HPDE6-E6E7 (cell line): ENCODE data around the gene PDCL3.

Source experiments
- DNase-seq: peaks from one replicate; pipeline ENCODE4 v3.0.0; 2011; ENCODE audit warnings: missing footprints; ENCODE audit errors: extremely low spot score

Gene PDCL3

DNA sequence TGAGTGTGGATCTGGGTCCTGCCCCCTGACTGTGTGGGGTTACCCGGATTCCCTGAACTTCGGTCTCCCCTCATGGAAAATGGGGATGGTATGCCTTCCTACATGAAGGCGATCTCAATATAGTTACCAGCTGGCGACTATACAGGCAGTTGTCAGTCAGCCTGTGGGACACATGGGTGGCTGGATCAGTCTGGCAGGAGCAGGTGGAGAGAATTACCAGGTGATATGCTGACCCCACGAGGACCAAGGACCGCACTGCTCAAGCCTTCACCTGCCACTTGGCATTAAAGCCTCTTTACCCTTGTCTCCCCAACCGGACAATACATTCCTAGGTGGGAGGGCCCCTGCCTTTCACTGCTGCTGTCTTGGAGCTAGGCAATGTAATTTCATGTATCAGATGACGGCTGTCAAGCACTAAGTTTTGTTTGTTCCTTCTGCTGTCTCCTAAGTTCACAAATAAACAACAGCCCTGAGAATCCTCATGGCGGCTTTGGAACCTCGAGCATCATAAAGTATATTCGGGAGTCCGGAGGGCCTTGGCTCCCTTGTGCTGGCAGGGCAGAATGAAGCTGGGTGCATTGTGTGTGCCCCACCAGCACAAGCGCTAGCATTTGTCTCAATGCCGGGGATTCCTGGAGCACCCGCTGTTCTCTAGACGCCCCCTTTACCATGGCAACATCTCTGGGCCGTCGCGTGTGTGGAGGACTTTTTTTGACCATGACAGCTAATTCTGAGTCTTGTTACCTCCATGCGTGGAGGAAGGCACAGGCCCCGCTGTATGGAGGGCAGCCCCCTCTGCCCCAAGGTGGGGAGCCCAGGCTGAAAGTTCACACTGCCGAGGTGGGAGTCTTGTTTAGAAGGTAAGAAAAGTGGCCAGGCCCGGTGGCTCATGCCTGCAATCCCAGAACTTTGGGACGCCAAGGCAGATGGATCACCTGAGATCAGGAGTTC is 48.6 kb downstream of the PDCL3 start:
- no peak for DNase-seq

DNA sequence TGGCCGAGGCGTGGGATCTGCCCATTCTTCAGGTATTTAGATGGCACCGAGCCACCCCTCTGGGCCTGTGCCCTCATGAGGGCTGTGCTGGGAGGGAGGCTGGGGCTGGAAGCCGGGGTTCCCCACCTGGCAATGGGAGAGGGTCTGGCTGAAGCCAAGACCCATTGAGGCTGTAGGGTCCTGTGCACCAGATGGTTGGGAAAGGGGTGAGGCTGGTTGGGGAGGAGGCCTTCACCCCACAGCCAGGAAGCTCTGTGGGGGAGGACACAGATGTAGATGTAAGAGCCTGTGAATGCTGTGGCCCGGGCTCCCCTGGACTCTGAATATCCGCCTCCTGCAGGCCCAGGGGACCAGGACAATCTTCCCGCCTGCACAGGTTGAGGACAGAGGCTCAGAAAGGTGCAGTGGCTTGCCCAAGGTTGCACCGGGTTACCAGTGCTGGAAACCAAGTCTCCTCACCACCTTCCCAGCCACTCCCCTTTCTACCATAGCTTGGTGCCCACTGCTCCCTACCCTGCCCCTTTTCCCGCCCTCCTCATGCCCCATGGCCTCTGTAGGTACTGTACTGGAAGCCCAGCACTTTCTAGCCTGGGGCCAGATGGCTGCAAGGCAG is 49.7 kb downstream of the PDCL3 start:
- no peak for DNase-seq

DNA sequence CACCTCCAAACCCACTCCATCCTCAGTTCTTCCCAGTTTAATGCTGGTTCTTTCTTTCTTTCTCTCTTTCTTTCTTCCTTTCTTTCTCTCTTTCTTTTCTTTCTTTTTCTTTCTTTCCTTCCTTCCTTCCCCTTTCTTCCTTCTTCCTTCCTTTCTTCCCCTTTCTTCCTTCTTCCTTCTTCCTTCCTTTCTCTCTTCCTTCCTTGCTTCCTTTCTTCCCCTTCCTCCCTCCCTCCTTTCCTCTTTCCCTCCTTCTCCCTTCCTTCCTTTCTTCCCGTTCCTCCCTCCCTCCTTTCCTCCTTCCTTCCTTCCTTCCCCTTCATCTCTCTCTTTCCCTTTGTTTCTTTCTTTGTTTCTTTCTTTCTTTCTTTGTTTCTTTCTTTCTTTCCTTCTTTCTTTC is 50.9 kb downstream of the PDCL3 start:
- DNase-seq = no peak

DNA sequence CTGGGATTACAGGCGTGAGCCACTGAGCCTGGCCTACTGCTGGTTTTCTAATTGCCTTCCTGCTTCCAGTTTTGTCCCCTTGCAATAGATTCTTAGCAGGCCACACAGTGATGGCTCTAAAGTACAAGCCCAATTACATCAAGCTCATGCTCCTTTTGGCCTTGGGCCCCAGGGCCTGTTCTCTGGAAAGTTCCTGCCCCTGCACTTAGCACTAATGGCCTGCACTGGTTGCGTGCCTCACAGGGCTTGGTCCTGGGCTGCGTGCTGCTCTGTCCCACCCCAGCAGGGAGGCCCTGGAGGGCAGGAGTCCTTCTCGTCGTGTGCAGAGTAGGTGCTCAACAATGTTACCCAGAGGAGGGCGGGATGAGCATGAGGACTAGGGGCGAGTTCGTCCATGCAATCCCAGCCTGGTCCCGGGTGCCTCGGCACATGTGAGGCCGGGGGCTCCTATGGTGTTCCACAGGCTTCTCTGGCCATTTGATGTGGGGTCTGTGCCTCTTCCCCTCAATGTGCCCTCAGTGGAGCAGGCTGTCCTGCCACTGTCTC is 51.7 kb downstream of the PDCL3 start:
- DNase-seq = no peak

DNA sequence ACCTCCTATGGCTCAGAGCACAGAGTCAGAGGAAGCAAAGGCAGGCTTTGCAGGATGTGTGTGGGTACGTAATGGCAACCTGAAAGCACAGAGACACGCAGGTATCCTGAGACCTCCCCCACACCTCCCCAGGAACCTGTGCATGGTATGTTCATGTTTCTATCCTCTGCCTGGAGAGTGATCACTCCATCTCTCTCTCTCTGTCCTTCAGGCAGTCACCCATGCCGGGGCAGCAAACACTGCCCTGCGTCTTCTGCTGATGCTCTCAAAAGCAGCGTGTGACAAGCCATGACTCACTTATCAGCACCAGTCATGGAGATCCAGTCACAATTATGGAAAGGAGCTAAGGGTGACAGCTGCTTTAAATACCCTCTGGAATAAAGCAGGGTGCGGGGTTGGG is 52.7 kb downstream of the PDCL3 start:
- no peak for DNase-seq

DNA sequence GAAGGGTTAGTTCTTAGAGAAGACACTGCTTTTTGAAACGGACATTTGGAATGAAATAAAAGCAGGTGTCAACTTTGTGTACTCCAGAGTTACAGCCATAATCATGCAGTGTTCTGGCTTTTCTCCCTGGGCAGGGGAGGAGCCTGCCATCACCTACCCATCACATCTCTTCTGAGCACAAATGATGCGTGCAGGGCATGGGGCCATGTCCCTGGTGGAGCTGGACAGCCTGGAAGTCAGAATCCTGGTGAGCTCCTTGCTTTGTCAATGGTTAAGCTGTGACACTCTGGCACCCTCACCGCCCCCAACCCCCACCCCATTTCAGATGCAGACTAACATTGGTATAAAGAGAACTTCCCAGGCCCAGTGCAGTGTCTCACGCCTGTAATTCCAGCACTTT is 53.1 kb downstream of the PDCL3 start:
- DNase-seq = no peak

DNA sequence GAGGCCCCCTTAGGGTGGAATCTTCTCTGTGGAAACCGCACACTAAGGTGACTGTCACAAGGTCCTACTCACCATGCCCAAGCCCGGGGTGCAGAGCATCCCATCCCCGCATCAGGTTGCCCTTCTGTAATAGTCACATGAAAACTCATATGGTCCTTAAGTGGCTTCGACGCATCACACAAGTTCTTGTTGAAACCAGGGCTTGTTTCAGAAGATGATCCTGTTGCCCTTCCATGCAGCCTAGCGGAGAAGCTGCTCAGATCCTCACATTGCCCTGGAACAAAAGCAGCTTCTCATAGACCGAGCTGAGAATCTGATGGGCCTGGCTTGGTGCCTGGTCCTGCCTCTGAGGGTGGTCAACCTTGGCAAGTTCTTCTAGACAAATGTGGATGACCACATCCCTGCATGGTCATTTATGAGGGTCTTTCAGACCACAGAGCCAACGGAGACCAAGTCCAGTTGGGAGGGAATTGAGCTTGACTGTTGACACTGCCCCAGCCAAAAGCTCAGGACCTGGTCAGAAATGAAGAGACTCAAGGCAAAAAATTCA is 54.1 kb downstream of the PDCL3 start:
- no peak for DNase-seq

DNA sequence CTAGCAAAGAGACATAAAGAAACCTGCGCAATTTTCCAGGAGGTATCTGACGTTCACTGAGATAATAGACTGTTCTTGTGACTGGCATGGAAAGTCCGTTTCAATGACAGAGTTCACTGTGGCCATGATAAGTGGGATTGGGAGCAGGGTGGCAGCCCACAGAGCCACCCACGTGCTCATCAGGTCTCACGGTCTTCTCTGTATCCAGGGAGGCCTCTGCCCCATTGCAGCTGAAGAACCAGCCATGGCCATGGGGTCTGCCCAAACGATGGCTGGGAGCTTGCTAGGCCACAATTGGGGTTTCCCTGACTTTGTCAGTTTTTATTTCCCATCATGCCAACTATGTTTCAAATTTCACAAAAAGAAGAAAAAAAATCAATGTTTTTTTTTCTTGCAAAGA is 57.2 kb downstream of the PDCL3 start:
- no peak for DNase-seq

DNA sequence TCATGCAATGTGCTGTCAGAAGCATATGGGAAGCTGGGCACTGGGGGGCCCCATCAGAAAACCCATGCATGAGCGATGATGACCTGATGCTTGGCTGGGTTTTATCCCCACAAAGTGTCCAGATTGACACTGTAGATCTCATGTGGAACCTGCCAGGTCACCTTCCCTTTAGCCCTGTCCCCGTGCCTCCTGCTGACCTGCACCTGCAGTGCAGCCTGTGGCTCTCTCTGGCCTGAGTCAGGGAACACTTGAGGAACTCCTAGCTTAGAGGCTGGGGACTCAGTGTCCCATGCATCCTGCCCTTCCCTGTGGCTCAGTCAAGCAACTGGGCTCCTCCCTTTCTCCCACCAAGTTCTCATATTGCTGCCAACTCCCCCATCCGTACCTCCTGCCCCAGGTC is 57.7 kb downstream of the PDCL3 start:
- DNase-seq = no peak

DNA sequence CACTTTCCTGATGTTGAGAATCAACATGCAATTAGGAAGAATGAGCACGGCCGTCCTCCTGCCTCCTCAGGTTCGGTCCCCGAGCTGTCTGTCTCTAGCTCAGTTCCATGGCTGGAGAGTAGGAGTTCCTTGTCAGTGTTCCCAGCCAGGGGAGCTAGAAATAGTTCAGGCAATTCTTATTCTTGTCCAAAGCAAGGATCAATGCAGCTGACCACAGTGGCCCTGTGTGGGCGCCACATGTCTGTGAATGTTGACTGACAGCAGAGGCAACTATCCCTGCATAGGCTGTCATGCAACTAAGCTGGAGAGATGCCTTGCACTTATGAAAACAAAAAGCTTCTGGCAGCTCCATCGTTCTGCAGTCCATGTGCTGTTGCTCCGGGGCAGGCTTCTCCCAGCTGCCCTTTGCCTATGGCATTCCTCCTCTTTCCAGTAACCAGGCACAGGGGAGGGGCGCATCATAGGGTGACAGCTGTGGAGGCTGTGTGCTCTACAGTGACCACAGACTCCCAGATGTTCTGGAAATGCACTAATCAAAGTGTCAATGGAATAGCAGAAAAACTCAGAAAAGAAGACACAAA is 58.7 kb downstream of the PDCL3 start:
- DNase-seq = no peak

DNA sequence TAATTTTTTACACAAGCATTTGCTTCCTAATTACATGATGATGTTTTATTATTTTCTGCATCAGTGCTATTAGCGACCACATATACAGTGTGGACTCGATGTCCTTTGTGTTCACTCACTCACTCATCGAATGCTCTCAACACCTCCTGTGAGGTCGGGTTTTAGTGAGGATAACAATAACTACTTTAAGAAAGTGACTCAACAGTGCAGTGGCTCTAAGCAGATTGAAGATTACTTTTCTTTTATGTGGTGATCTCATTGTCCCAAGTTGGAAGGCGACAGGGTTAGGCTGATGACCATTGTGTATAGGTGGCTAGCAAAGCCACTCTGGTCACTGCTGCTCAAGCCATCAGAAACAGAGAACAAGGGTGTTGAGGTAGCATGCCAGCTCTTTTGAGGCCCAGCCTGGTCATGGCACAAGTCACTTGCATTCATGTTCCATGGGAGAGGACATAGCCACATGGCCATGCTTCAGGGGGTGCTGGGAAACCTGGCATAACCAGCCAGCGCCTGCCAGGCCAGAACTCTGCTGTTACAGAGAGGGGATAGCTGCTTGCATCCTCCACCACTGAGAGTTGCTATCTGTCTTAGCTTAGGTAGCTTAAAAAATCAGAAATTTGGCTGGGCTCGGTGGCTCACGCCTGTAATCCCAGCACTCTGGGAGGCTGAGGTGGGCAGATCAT is 60.4 kb downstream of the PDCL3 start:
- DNase-seq = no peak

DNA sequence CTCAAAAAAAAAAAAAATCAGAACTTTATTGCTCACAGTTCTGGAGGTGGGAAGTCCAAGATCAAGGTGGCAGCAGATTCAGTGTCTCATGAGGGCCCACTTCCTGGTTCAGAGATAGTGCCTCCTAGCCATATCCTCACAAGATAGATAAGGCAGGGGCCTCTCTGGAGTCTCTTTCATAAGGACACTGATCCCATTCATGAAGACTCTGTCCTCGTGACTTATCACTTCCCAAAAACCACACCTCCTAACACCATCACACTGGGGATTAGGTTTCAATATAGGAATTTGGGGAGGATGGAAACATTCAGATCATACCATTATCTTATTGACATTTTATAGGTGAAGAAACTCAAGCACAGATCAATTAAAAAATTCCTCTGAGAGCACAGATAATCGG is 61.1 kb downstream of the PDCL3 start:
- DNase-seq = no peak

DNA sequence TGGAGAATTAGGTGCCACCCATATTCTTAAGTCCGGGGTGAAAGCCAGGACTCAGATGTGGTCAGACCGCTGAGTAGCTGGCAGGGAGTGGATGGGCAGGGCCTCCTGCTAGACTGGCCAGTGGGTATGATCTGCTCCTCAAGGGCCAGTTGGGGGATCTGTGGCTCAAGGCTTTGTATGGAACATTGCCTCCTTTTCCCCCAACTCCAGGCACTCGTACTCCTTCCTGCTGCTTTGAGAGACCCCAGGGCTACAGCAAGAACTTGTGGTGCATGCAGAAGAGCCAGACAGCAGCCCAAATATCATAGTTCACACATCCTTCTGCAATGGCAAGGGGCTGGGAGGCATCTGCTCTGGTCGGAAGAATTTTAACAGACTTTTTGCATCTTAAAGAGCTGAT is 61.7 kb downstream of the PDCL3 start:
- DNase-seq = no peak

DNA sequence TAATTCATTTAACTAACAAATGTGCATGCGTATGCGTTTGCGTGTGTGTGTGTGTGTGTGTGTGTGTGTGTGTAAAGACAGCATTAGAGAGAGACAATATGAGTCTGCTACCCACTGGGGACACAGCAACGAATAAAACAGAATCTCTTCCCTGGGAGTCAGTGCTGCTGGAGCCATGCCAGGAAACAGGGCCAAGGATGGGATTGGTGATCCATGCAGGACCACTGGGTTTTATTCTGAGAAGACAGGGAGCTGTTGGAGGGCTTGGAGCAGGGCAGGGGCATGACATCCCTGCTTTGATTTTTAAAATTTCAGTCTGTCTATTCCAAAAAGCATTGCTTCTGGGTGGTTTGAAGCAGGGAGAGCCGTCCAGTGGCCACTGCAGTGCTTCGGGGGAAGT is 62.9 kb downstream of the PDCL3 start:
- no peak for DNase-seq
